T47D (cell line): ENCODE results near the gene TMEM63B.
"Not testable (repeated sequence)": the region's sequence is repeated elsewhere in the genome, so short reads cannot be mapped to it uniquely, and the experiment has no call there.

Experiments used
- DNase-seq, 2 experiments: peaks; one replicate each; pipeline versions ENCODE4 v3.0.0 to v3.0.0-alpha.2; 2011 to 2012; ENCODE audit warnings: low read depth in 1 of 2, low spot score in 1 of 2
- JUND ChIP-seq: IDR thresholded peaks from 2 replicates; pipeline ENCODE4 v1.6.1; 2012; ENCODE audit warnings: low read depth
- in situ Hi-C: cut with HindIII; loops from 2 replicates; pipeline ENCODE4 v1.10.0; 2016; ENCODE audit warnings: low sequenced_read_pairs, low pct_unique_long_range_greater_than_20kb

TMEM63B gene

GRCh38 chr6:44131892-44132291 is 4.5 kb downstream of the TMEM63B start:
- TF ChIP-seq JUND, result no peak
- in situ Hi-C loops, result no loop called here
- peak; percentile 30 to 61 for DNase-seq

- no peak for DNase-seq
- in situ Hi-C loops, result no loop called here
- TF ChIP-seq JUND, result no peak
Measured at GRCh38 chr6:44132476-44132875, 5.1 kb downstream of the TMEM63B start.

GRCh38 chr6:44133003-44133931 is 5.9 kb downstream of the TMEM63B start:
- in situ Hi-C loops, result no loop called here
- no peak for TF ChIP-seq JUND
- DNase-seq, result peak; percentile 90 to 91

- in situ Hi-C loops, result no loop called here
- TF ChIP-seq JUND, result no peak
- no peak for DNase-seq
Measured at GRCh38 chr6:44133981-44134711, 6.8 kb downstream of the TMEM63B start.

- in situ Hi-C loops, result no loop called here
- TF ChIP-seq JUND, result no peak
Measured at GRCh38 chr6:44135173-44135758, 7.9 kb downstream of the TMEM63B start.

GRCh38 chr6:44135875-44136274 is 8.5 kb downstream of the TMEM63B start:
- DNase-seq, result no peak
- no peak for TF ChIP-seq JUND
- in situ Hi-C loops, result no loop called here

More at GRCh38 chr6:44135173-44135758, 7.9 kb downstream of the TMEM63B start:
- DNase-seq, result no peak

- no peak for DNase-seq
Measured at GRCh38 chr6:44138717-44139350, 11.5 kb downstream of the TMEM63B start.

GRCh38 chr6:44139351-44139743 is 12.0 kb downstream of the TMEM63B start:
- in situ Hi-C loops, result no loop called here
- TF ChIP-seq JUND, result no peak
- DNase-seq, result no peak

More at GRCh38 chr6:44138717-44139350, 11.5 kb downstream of the TMEM63B start:
- no peak for TF ChIP-seq JUND
- in situ Hi-C loops, result no loop called here

- no peak for DNase-seq
- no peak for TF ChIP-seq JUND
- in situ Hi-C loops, result no loop called here
Measured at GRCh38 chr6:44142835-44143234, 15.5 kb downstream of the TMEM63B start.

GRCh38 chr6:44143731-44144130 is 16.4 kb downstream of the TMEM63B start:
- in situ Hi-C loops, result no loop called here
- DNase-seq, result no peak

GRCh38 chr6:44144536-44144935 is 17.2 kb downstream of the TMEM63B start:
- DNase-seq, in situ Hi-C loops: not testable (repeated sequence)

More at GRCh38 chr6:44143731-44144130, 16.4 kb downstream of the TMEM63B start:
- no peak for TF ChIP-seq JUND

- no peak for TF ChIP-seq JUND
- no peak for DNase-seq
- in situ Hi-C loops, result no loop called here
Measured at GRCh38 chr6:44145839-44146238, 18.5 kb downstream of the TMEM63B start.
